MM.1S (cell line): Measurements from ENCODE around the gene COPRS.
"Not testable (repeated sequence)": the region's sequence is repeated elsewhere in the genome, so short reads cannot be mapped to it uniquely, and the experiment has no call there.

Experiments
- DNase-seq: peaks from one replicate; pipeline ENCODE4 v3.0.0-alpha.2; 2015
- H2AFZ ChIP-seq: fragments of 300-600 bp; sonication (generic); 2 replicates; pipeline ENCODE4 v1.6.0; 2016; ENCODE audit warnings: antibody characterized with exemption, low read length
- H3F3A ChIP-seq: fragments of 300-600 bp; sonication (generic); 2 replicates; pipeline ENCODE4 v1.6.1; 2016; ENCODE audit warnings: mild to moderate bottlenecking, antibody characterized with exemption, low read length, moderate library complexity, mixed read lengths; ENCODE audit not compliant: insufficient read depth
- H3K27ac ChIP-seq: fragments of 300-600 bp; sonication (generic); 2 replicates; pipeline ENCODE4 v1.5.1; 2016; ENCODE audit warnings: mild to moderate bottlenecking, low read length
- H3K27me3 ChIP-seq: fragments of 300-600 bp; sonication (generic); replicated peaks from 2 replicates; pipeline ENCODE4 v1.6.0; 2016; ENCODE audit warnings: low read length; ENCODE audit not compliant: insufficient read depth
- H3K36me3 ChIP-seq: fragments of 300-600 bp; sonication (generic); replicated peaks from 2 replicates; pipeline ENCODE4 v1.6.1; 2016; ENCODE audit warnings: mild to moderate bottlenecking, low read length, mixed read lengths; ENCODE audit not compliant: insufficient read depth
- H3K4me1 ChIP-seq: fragments of 300-600 bp; sonication (generic); 2 replicates; pipeline ENCODE4 v1.6.1; 2016; ENCODE audit warnings: low read length, mixed read lengths
- H3K4me2 ChIP-seq: fragments of 300-600 bp; sonication (generic); 2 replicates; pipeline ENCODE4 v1.6.0; 2016; ENCODE audit warnings: low read depth, low read length
- H3K4me3 ChIP-seq: fragments of 300-600 bp; sonication (generic); 2 replicates; pipeline ENCODE4 v1.5.1; 2016; ENCODE audit warnings: low read length, mixed read lengths
- H3K79me2 ChIP-seq: fragments of 300-600 bp; sonication (generic); 2 replicates; pipeline ENCODE4 v1.6.1; 2016; ENCODE audit warnings: mixed run types, low read length, mixed read lengths
- H3K9ac ChIP-seq: fragments of 300-600 bp; sonication (generic); 2 replicates; pipeline ENCODE4 v1.6.1; 2016; ENCODE audit warnings: low read length, mixed read lengths
- H3K9me2 ChIP-seq: fragments of 300-600 bp; sonication (generic); replicated peaks from 2 replicates; pipeline ENCODE4 v1.6.1; 2016; ENCODE audit warnings: mild to moderate bottlenecking, low read length, mixed read lengths; ENCODE audit not compliant: insufficient read depth
- H3K9me3 ChIP-seq: fragments of 300-600 bp; sonication (generic); replicated peaks from 2 replicates; pipeline ENCODE4 v1.6.1; 2016; ENCODE audit warnings: mild to moderate bottlenecking, low read length, mixed read lengths; ENCODE audit not compliant: insufficient read depth
- H4K20me1 ChIP-seq: fragments of 300-600 bp; sonication (generic); 2 replicates; pipeline ENCODE4 v1.6.1; 2016; ENCODE audit warnings: mild to moderate bottlenecking, low read length, moderate library complexity, mixed read lengths; ENCODE audit not compliant: insufficient read depth
- CTCF ChIP-seq: fragments of 300-600 bp; sonication (generic); IDR thresholded peaks from 2 replicates; pipeline ENCODE4 v1.5.1; 2016; ENCODE audit warnings: antibody characterized with exemption, low read length, mixed read lengths
- EZH2 ChIP-seq: fragments of 300-600 bp; sonication (generic); optimal IDR thresholded peaks from 2 replicates; pipeline ENCODE3; 2017; ENCODE audit warnings: low read depth, mild to moderate bottlenecking, antibody characterized with exemption, low read length, mixed read lengths
- EZH2phosphoT487 ChIP-seq: fragments of 300-600 bp; sonication (generic); IDR thresholded peaks from 2 replicates; pipeline ENCODE4 v1.6.1; 2018; ENCODE audit warnings: antibody characterized with exemption, low read length

COPRS gene

DNA sequence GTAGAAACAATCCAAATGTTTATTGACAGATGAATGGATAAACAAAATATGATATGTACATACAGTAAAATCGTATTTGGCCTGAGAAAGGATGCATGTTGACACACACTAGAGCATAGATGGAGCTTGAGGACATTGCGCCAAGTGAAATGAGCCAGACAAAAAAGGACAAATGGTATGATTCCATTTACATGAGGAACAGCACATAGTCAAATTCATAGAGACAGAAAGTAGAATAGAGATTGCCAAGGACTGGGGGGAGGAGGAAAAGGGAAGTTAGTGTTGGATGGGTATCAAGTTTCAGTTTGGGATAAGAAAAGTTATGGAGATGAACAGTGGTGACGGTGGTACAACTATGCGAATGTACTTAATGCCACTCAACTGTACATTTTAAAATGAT is 47.9 kb downstream of the COPRS start:
- H3K36me3 ChIP-seq, result no peaks in the 10 kb centered on the region
- no peak overlapping the region for H3K4me3 ChIP-seq
- H3F3A ChIP-seq, result no peaks in the 10 kb centered on the region
- H4K20me1 ChIP-seq, result no peaks in the 10 kb centered on the region
- H3K4me2 ChIP-seq, result no peak overlapping the region
- H3K9ac ChIP-seq, result no peak overlapping the region
- no peak for TF ChIP-seq EZH2
- no peak for TF ChIP-seq CTCF
- no peak for TF ChIP-seq EZH2phosphoT487
- no peaks in the 10 kb centered on the region for H3K27me3 ChIP-seq
- no peak for DNase-seq
- H3K9me2 ChIP-seq, result no peaks in the 10 kb centered on the region
- H2AFZ ChIP-seq, result no peak overlapping the region
- H3K4me1 ChIP-seq, result no peaks in the 10 kb centered on the region
- no peaks in the 10 kb centered on the region for H3K9me3 ChIP-seq
- H3K79me2 ChIP-seq, result no peaks in the 10 kb centered on the region
- H3K27ac ChIP-seq, result no peak overlapping the region

DNA sequence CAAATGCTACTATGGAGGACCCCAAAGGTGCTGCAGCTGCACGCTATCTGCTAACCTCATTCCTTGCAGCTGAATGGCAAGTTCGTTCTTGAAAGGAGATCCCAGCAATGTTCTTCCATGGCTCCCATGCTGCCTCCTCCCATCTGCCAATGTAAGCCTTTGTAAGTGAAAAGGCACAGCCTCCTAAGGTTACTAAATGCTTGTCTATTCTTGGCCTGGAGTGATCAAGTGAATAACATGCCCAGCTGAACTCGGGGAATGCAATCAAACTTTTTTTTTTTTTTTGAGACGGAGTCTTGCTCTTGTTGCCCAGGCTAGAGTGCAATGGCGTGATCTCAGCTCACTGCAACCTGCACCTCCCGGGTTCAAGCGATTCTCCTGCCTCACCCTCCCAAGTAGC is 49.2 kb downstream of the COPRS start:
- not testable (repeated sequence) for H2AFZ ChIP-seq, H3F3A ChIP-seq, H4K20me1 ChIP-seq, H3K4me1 ChIP-seq, H3K9me2 ChIP-seq, H3K27ac ChIP-seq, H3K9ac ChIP-seq, H3K9me3 ChIP-seq, H3K4me3 ChIP-seq, DNase-seq, H3K36me3 ChIP-seq, H3K79me2 ChIP-seq, H3K4me2 ChIP-seq, H3K27me3 ChIP-seq

DNA sequence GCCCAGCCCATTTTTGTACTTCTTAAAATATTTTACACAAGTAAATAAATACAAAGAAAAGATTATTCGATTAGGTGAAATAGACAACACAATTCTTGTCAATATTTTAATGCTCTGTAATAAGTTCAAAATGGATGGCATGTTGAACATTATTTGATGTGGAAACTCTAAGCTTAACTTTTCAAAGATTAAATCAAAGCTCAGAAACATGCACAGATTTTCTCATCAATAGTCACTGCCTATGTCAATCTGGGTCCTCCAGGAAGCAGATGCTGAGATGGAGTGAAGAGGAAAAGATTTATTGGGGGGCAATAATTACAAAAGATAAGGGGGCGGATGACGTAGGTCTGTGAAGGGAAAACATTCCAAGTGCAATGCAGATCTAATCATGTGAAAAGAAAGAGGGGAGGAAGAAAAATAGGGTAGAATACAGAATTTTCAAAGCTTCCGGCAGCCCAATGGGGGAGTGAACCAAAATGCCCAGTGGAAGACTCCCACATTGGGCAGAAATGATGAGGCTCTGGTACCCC is 50.5 kb downstream of the COPRS start:
- no peaks in the 10 kb centered on the region for H3K9me3 ChIP-seq
- no peak overlapping the region for H2AFZ ChIP-seq
- no peak overlapping the region for H3K4me3 ChIP-seq
- H3K9ac ChIP-seq, result no peak overlapping the region
- DNase-seq, result no peak
- H3K36me3 ChIP-seq, result no peaks in the 10 kb centered on the region
- no peaks in the 10 kb centered on the region for H3K4me1 ChIP-seq
- no peak overlapping the region for H3K27ac ChIP-seq
- TF ChIP-seq CTCF (no peak), EZH2 (no peak), EZH2phosphoT487 (no peak)
- no peaks in the 10 kb centered on the region for H3K79me2 ChIP-seq
- no peaks in the 10 kb centered on the region for H3K27me3 ChIP-seq
- H3F3A ChIP-seq, result no peaks in the 10 kb centered on the region
- H3K4me2 ChIP-seq, result no peak overlapping the region
- no peaks in the 10 kb centered on the region for H4K20me1 ChIP-seq
- H3K9me2 ChIP-seq, result no peaks in the 10 kb centered on the region

DNA sequence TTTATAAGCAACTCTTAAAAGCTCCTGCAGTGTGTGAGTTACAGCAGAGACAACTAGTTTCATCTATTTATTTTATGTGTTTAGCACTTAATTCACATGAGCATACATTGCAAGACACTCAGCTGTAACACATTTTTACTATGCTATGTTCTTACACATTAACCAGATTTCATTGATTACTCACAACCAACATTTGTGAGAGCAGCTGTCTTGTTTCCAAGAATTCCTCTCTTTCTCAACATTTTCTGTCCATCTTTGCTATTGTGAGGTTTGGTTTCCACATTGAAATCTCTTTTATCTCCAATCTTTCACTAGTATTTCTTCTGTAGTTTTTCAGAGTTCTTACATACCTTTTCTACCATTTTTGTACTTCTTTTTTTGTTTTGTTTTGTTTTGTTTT is 51.2 kb downstream of the COPRS start:
- TF ChIP-seq EZH2, result no peak
- TF ChIP-seq CTCF, result no peak
- no peak for TF ChIP-seq EZH2phosphoT487
- H3K4me3 ChIP-seq, result no peak overlapping the region
- H3K9ac ChIP-seq, result no peak overlapping the region
- H3K9me3 ChIP-seq, result no peaks in the 10 kb centered on the region
- H3K79me2 ChIP-seq, result no peaks in the 10 kb centered on the region
- H3K4me1 ChIP-seq, result no peaks in the 10 kb centered on the region
- no peak overlapping the region for H3K27ac ChIP-seq
- DNase-seq, result no peak
- H3K9me2 ChIP-seq, result no peaks in the 10 kb centered on the region
- no peaks in the 10 kb centered on the region for H3K36me3 ChIP-seq
- no peaks in the 10 kb centered on the region for H3K27me3 ChIP-seq
- H2AFZ ChIP-seq, result no peak overlapping the region
- H4K20me1 ChIP-seq, result no peaks in the 10 kb centered on the region
- H3K4me2 ChIP-seq, result no peak overlapping the region
- no peaks in the 10 kb centered on the region for H3F3A ChIP-seq
